Fibroblast of skin of right quadriceps (primary cell): ENCODE measurements around the gene PTPN4.

Source experiments
- DNase-seq: peaks from one replicate; pipeline ENCODE4 v3.0.0-alpha.2; 2013

Gene PTPN4

DNA sequence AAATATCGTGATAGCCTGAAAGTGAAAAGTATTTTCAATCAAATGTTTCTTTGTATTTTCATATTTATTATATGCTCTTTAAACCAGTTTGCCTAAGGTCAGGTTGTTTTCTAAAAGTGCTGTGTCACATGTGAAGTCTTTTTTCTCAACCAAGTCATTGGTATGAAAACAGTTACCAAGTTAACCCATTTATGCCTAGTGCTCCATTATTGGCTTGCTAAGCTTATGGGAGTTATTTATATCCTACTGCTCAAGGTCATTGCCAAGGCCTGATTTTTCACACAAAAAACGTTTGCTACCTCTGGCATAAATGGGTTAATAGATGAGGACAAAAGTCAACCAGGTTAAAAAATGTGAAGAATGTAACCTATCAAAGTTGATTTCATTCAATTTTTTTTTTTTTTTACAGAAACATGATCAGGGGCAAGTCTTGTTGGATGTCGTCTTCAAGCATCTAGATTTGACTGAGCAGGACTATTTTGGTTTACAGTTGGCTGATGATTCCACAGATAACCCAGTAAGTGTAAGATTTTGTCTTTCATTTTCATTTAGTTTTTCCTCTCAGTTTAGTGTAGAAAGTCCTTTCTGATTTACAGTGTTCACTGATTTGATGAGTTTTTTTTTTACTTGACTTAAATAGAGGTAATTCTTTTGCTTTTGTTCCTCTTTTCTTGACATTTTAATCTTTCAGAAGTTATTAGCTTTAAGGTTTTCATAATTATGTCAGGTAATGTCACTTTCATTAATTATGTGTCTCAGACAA is 102.6 kb downstream of the PTPN4 start:
- no peak for DNase-seq

GRCh38 chr2:119864318-119864717 is 104.6 kb downstream of the PTPN4 start:
- DNase-seq, result no peak

DNA sequence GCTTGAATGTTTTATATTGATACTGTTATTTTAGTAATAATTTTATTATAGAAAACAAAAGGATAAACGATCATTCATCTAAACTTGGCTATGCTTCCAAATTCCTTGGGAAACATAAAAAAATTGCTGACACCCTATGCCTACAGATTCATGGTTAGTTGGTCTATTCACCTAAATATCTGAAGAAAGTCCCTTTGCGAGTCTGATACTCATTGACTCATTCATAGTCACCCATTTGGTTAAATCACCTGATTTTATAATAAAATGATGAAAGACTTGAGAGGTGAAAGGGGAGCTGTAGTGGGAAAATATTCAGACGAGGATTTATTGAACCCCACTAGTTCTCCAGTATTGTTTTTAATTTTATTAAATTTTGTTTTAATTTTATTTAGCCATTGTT is 112.0 kb downstream of the PTPN4 start:
- no peak for DNase-seq

DNA sequence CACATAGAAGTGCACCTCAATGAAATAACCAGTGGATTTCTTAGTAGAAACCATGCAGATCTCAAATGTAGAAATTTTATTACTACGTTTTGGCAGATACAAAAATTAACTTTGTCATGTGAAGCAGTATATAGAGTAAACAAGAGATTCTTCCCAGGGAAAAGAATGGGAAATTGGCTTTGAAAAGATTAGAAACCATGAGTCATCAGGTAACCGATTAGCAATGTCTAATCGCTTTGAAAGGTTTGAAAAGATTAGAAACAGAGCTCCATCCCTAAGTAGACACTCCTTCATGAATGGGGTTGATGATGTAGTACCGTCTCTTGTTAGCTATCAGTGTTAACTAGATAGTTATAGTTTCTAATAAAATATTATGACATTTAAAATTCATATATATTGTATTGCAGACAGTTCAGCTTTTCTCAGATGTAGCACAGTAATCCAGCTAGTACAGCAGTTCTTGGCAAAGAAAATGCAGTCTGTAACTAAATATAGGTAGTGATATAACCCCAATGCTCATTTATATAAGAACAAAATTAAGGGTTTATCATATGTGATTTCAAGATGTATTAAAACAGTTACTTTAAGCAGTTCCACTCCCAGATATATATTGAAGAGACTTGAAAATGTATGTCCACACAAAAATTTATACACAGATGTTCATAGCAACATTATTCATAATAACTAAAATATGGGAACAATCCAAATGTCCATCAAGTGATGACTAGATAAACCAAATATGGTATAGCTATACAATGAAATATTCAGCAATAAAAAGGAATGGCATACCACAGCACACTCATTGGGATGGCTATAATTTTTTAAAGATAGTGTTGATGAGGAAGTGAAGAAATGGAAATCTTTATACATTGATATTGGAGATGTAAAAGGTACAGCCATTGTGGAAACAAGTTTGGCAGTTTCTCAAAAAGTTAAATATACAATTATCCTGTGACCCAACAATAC is 113.9 kb downstream of the PTPN4 start:
- DNase-seq, result peak; percentile 17

DNA sequence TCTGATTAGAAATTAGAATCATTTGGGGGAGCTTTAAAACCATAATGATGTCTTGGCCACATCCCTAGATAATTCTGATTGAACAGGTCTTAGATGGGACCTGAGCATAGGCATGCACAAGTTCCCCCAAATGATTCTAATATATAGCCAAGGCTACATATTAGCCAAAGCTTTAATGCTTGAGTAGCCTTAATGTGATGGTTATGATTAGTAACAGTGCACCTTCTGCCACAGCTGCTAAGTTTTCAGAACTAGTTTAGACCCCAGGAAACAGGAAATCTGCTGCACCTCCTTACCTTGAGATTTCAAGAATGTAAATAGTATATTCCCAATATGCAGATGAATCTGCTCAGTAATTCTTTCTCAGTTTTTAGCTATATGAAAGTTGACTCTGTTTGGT is 119.8 kb downstream of the PTPN4 start:
- no peak for DNase-seq

DNA sequence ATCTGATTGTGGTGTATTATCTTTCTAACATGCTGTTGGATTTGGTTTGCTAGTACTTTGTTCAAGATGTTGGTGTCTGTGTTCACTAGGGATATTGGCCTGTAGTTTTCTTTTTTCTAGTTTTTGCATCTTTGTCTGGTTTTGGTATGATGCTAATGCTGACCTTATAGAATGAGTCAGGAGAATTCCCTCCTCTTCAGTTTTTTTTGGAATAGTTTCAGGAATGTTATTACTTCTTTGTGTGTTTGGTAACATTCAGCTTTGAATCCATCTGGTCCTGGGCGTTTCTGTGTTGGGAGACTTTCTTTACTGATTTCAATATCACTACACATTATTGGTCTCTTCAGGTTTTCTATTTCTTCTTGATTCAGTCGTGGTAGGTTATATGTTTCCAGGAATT is 129.0 kb downstream of the PTPN4 start:
- DNase-seq, result peak; percentile 87

DNA sequence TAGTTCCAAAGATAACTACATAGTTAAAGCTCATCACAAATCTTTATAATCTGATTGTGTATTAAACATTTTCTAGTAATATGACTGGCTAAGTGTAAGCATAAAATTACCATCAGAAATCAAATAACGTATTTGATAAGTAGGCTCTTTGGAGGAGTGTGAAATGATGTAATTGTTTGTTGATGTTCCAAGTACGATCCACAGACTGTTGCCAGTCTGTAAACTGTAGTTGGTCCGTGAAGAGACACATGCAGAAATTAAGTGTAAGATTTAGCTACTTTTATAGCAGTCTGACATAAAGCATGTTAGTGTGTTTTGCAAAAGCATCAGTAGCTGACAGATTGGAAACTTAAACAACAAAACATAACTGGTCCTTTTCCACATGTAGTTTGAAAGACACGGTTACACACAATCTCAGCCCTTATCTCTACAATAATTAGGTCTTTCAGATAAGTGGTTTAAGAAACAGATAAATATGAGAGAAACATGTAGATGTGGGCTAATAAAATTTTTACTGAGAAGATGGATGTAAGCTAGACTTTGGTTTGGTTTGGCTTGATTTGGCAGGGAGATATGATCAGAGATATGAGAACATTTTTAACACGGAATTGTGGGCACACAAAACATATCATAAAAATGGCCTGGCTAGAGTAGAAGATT is 138.1 kb downstream of the PTPN4 start:
- no peak for DNase-seq

GRCh38 chr2:119901013-119901412 is 141.3 kb downstream of the PTPN4 start:
- DNase-seq, result no peak

DNA sequence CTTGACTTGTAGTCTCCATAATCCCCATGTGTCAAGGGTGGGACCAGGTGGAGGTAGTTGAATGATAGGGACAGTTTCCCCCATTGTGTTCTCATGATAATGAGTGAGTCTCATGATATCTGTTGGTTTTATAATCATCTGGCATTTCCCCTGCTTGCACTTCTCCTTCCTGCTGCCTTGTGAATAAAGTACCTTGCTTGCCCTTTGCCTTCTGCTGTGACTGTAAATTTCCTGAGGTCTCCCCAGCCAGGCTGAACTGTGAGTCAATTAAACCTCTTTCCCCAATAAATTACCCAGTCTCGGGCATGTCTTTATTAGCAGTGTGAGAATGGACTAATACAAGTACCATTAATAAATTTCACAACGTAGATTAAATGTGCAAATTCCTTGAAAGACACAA is 150.8 kb downstream of the PTPN4 start:
- DNase-seq, result no peak

- DNase-seq, result no peak
Observed at GRCh38 chr2:119914266-119914665, 154.5 kb downstream of the PTPN4 start.

- DNase-seq, result no peak
Observed at GRCh38 chr2:119921825-119922224, 162.1 kb downstream of the PTPN4 start.

- DNase-seq, result no peak
Observed at GRCh38 chr2:119922699-119923098, 163.0 kb downstream of the PTPN4 start.

GRCh38 chr2:119929537-119929936 is 169.8 kb downstream of the PTPN4 start:
- DNase-seq, result no peak

- no peak for DNase-seq
Observed at GRCh38 chr2:119932809-119933208, 173.1 kb downstream of the PTPN4 start.

DNA sequence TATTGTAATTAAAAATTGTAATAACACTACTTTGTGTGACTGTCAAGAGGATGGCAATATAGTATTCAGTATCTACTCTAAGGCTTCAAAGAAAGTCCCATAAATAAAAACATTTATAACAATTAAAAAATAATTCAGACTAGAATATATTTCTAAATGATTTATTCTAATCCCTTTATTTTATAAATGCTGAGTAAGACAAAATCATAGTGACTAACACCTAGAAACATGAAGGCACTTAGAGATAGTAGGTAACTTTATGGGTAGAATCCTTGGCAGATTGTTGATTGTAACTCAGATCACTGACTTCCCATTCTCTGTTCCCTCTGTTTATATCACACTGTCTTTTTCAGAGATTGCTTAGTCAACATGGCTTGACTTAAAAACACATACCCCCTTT is 174.6 kb downstream of the PTPN4 start:
- no peak for DNase-seq

GRCh38 chr2:119937680-119938079 is 178.0 kb downstream of the PTPN4 start:
- DNase-seq, result no peak

DNA sequence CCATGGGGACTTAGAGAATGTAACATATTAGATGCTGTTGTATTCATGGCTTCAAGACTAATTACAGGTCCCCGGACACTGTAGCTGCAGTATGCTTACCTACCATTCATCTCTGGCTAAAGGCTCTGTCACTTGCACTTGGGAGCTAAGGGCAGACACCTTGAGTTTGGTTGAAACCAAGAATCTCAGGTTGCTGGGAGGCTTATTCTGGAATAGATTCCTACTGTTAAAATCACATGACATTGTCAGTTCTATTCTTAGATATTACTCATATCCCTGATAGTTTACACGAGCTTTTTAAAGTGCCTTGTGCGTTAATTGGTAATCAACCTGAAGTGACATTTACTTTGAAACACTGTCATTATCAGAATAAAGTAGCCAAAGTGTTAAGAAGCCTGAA is 180.2 kb downstream of the PTPN4 start:
- DNase-seq, result no peak

DNA sequence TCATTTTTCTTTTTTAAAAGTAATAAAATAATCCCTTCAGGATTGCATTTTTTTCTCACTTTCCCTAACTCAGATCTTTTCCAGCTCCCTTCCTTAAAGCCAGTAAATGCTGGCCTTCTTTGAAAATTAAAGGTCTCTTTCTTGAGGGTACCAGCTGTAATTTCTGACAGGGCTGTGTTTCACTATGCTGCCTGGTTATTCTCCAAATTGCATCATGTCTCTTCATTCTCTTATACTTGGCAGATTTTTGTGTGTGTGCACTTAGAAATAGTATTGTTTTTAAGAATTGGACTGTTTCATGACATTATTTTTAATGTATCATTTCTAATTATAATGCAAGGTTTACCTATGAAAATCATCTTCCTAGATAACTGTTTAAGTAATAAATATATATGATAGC is 181.1 kb downstream of the PTPN4 start:
- no peak for DNase-seq

- no peak for DNase-seq
Observed at GRCh38 chr2:119941388-119941787, 181.7 kb downstream of the PTPN4 start.

DNA sequence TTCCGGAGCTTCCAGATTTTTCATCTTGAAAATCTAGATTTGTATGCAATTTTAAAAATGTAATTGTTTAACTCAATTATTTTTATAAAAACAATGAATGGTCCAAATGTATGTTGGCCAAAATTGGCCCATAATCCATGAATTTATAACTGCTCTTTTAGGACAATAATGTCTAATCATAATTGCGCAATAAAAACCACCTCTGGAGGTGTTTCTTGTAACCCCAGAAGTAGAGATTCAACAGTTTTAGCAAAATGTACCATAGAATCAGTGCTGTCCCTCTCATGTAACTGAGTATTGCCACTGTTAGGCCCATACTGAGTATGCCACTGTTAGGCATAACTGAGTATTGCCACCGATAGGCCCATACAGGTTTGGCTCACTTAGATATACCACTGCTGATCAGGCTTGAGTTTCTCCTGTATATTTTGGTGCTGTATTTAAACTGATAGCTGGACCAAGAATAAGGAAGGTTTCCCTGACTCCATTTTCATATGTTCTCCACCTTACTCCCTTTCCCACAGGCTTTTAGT is 182.3 kb downstream of the PTPN4 start:
- DNase-seq, result no peak

DNA sequence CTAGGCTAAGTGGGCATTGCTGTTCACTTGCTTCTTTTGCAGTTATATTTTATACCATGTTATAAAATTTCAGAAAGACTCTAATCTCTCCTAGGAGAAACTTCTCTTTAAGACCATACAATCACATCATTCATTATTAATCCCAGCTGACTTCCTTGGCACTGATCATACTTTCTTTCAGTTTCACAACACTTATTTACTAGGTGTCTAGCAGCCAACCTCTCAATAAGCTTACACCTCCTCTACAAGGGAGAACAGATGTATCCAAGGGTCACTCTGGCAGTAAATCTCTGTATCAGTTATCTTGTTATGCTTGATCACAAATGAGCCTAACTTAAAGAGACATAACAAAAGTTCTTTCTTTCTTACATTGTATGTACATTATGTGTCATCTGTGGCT is 183.3 kb downstream of the PTPN4 start:
- peak; percentile 3 for DNase-seq

- DNase-seq, result no peak
Observed at GRCh38 chr2:119947535-119947934, 187.8 kb downstream of the PTPN4 start.

- no peak for DNase-seq
Observed at GRCh38 chr2:119950966-119951365, 191.2 kb downstream of the PTPN4 start.
